ENCODE measurements around the gene PGM1.

Gene PGM1

GRCh38 chr1:63635681-63636080, 42.5 kb downstream of the PGM1 start:
- DNase-seq = no peak

GRCh38 chr1:63636192-63637105, 43.2 kb downstream of the PGM1 start:
- DNase-seq = no peak

- no peak for DNase-seq
Measured at GRCh38 chr1:63638471-63638870, 45.3 kb downstream of the PGM1 start.

- DNase-seq = no peak
Measured at GRCh38 chr1:63638875-63639274, 45.7 kb downstream of the PGM1 start.

GRCh38 chr1:63640633-63641567, 47.7 kb downstream of the PGM1 start:
- no peak for DNase-seq

- DNase-seq = no peak
Measured at GRCh38 chr1:63641615-63642014, 48.4 kb downstream of the PGM1 start.

- DNase-seq = no peak
Measured at GRCh38 chr1:63642901-63643300, 49.7 kb downstream of the PGM1 start.

GRCh38 chr1:63643517-63643916, 50.3 kb downstream of the PGM1 start:
- no peak for DNase-seq

GRCh38 chr1:63643926-63644325, 50.7 kb downstream of the PGM1 start:
- DNase-seq = peak; percentile 32

GRCh38 chr1:63645317-63645716, 52.1 kb downstream of the PGM1 start:
- no peak for DNase-seq

- no peak for DNase-seq
Measured at GRCh38 chr1:63648689-63649088, 55.5 kb downstream of the PGM1 start.

GRCh38 chr1:63651161-63651701, 58.0 kb downstream of the PGM1 start:
- no peak for DNase-seq

GRCh38 chr1:63653976-63654375, 60.8 kb downstream of the PGM1 start:
- no peak for DNase-seq

GRCh38 chr1:63659448-63659847, 66.2 kb downstream of the PGM1 start:
- no peak for DNase-seq

GRCh38 chr1:63662056-63662836, 69.0 kb downstream of the PGM1 start:
- DNase-seq = no peak

GRCh38 chr1:63662841-63663240, 69.6 kb downstream of the PGM1 start:
- no peak for DNase-seq

- DNase-seq = no peak
Measured at GRCh38 chr1:63663301-63663700, 70.1 kb downstream of the PGM1 start.

GRCh38 chr1:63663873-63664272, 70.7 kb downstream of the PGM1 start:
- DNase-seq = no peak

- DNase-seq = no peak
Measured at GRCh38 chr1:63664742-63665141, 71.5 kb downstream of the PGM1 start.

GRCh38 chr1:63665410-63665809, 72.2 kb downstream of the PGM1 start:
- DNase-seq = no peak

GRCh38 chr1:63665824-63666223, 72.6 kb downstream of the PGM1 start:
- DNase-seq = no peak

GRCh38 chr1:63668298-63668697, 75.1 kb downstream of the PGM1 start:
- no peak for DNase-seq

Measured in NCI-H1694 treated with DMSO at 0.1 percent for 48 hours (cell line).